ENCODE data around the gene DDI1.

The DDI1 gene

GRCh38 chr11:104075706-104076105, 39.3 kb downstream of the DDI1 start:
- no peaks in the 10 kb centered on the region for H3K36me3 ChIP-seq (ENCODE audit: control insufficient read depth, insufficient read depth, low read length)
- no peak overlapping the region for H3K4me3 ChIP-seq (ENCODE audit: insufficient read depth, low read depth, low read length, poor library complexity, severe bottlenecking)
- H3K27ac ChIP-seq (ENCODE audit: insufficient read depth, low read length, poor library complexity, severe bottlenecking): no peak overlapping the region
- no peaks in the 10 kb centered on the region for H3K9me3 ChIP-seq (ENCODE audit: control insufficient read depth, low read length)
- DNase-seq: no peak
- no peaks in the 10 kb centered on the region for H3K4me1 ChIP-seq (ENCODE audit: control insufficient read depth, insufficient read depth, low read length, poor library complexity, severe bottlenecking)
- no peaks in the 10 kb centered on the region for H3K27me3 ChIP-seq (replicated peaks; ENCODE audit: control insufficient read depth, insufficient read depth, low read length, poor library complexity, severe bottlenecking)

GRCh38 chr11:104076455-104076854, 40.0 kb downstream of the DDI1 start:
- Histone ChIP-seq H3K27ac (ENCODE audit: insufficient read depth, low read length, poor library complexity, severe bottlenecking) (no peak overlapping the region), H3K9me3 (ENCODE audit: control insufficient read depth, low read length) (no peaks in the 10 kb centered on the region), H3K4me1 (ENCODE audit: control insufficient read depth, insufficient read depth, low read length, poor library complexity, severe bottlenecking) (no peaks in the 10 kb centered on the region), H3K36me3 (ENCODE audit: control insufficient read depth, insufficient read depth, low read length) (no peaks in the 10 kb centered on the region), H3K4me3 (ENCODE audit: insufficient read depth, low read depth, low read length, poor library complexity, severe bottlenecking) (no peak overlapping the region), H3K27me3 (replicated peaks; ENCODE audit: control insufficient read depth, insufficient read depth, low read length, poor library complexity, severe bottlenecking) (no peaks in the 10 kb centered on the region)
- no peak for DNase-seq

GRCh38 chr11:104078245-104078644, 41.8 kb downstream of the DDI1 start:
- DNase-seq: no peak
- H3K4me3 ChIP-seq (ENCODE audit: insufficient read depth, low read depth, low read length, poor library complexity, severe bottlenecking): no peak overlapping the region
- no peaks in the 10 kb centered on the region for H3K4me1 ChIP-seq (ENCODE audit: control insufficient read depth, insufficient read depth, low read length, poor library complexity, severe bottlenecking)
- H3K36me3 ChIP-seq (ENCODE audit: control insufficient read depth, insufficient read depth, low read length): no peaks in the 10 kb centered on the region
- no peaks in the 10 kb centered on the region for H3K27me3 ChIP-seq (replicated peaks; ENCODE audit: control insufficient read depth, insufficient read depth, low read length, poor library complexity, severe bottlenecking)
- no peak overlapping the region for H3K27ac ChIP-seq (ENCODE audit: insufficient read depth, low read length, poor library complexity, severe bottlenecking)
- H3K9me3 ChIP-seq (ENCODE audit: control insufficient read depth, low read length): no peaks in the 10 kb centered on the region

GRCh38 chr11:104078995-104079394, 42.6 kb downstream of the DDI1 start:
- Histone ChIP-seq H3K9me3 (ENCODE audit: control insufficient read depth, low read length) (no peaks in the 10 kb centered on the region), H3K27ac (ENCODE audit: insufficient read depth, low read length, poor library complexity, severe bottlenecking) (no peak overlapping the region), H3K4me3 (ENCODE audit: insufficient read depth, low read depth, low read length, poor library complexity, severe bottlenecking) (no peak overlapping the region), H3K36me3 (ENCODE audit: control insufficient read depth, insufficient read depth, low read length) (no peaks in the 10 kb centered on the region), H3K4me1 (ENCODE audit: control insufficient read depth, insufficient read depth, low read length, poor library complexity, severe bottlenecking) (no peaks in the 10 kb centered on the region), H3K27me3 (replicated peaks; ENCODE audit: control insufficient read depth, insufficient read depth, low read length, poor library complexity, severe bottlenecking) (no peaks in the 10 kb centered on the region)
- no peak for DNase-seq

GRCh38 chr11:104086621-104087020, 50.2 kb downstream of the DDI1 start:
- no peak for DNase-seq
- Histone ChIP-seq H3K27me3 (replicated peaks; ENCODE audit: control insufficient read depth, insufficient read depth, low read length, poor library complexity, severe bottlenecking) (no peaks in the 10 kb centered on the region), H3K4me3 (ENCODE audit: insufficient read depth, low read depth, low read length, poor library complexity, severe bottlenecking) (no peak overlapping the region), H3K9me3 (ENCODE audit: control insufficient read depth, low read length) (no peaks in the 10 kb centered on the region), H3K4me1 (ENCODE audit: control insufficient read depth, insufficient read depth, low read length, poor library complexity, severe bottlenecking) (no peaks in the 10 kb centered on the region), H3K27ac (ENCODE audit: insufficient read depth, low read length, poor library complexity, severe bottlenecking) (no peak overlapping the region), H3K36me3 (ENCODE audit: control insufficient read depth, insufficient read depth, low read length) (no peaks in the 10 kb centered on the region)
